Dendritic cell treated with granulocyte-macrophage colony-stimulating factor and Interleukin-4, amounts not matched to agents 40 ng/mL and 50 ng/mL, for 4 days (primary cell): ENCODE data around the gene LBHD2.

Experiments
- H3K27ac Mint-ChIP-seq: one replicate; pipeline ENCODE4 v1.8.0; 2022; ENCODE audit warnings: mild to moderate bottlenecking, mixed read lengths
- H3K27me3 Mint-ChIP-seq: one replicate; pipeline ENCODE4 v1.8.0; 2022; ENCODE audit warnings: mild to moderate bottlenecking, mixed read lengths
- H3K36me3 Mint-ChIP-seq: one replicate; pipeline ENCODE4 v1.8.0; 2022; ENCODE audit warnings: low read depth, mixed read lengths
- H3K4me1 Mint-ChIP-seq: one replicate; pipeline ENCODE4 v1.8.0; 2022; ENCODE audit warnings: low read depth, mixed read lengths
- H3K4me3 Mint-ChIP-seq: one replicate; pipeline ENCODE4 v1.8.0; 2022; ENCODE audit warnings: mild to moderate bottlenecking, moderate library complexity, mixed read lengths
- H3K9me3 Mint-ChIP-seq: one replicate; pipeline ENCODE4 v1.8.0; 2022; ENCODE audit warnings: mixed read lengths
- intact Hi-C: fragments of 100-400 bp; cut with micrococcal nuclease; formaldehyde crosslinking; loops from one replicate; pipeline ENCODE4 v1.15.0; 2022

Gene LBHD2

DNA sequence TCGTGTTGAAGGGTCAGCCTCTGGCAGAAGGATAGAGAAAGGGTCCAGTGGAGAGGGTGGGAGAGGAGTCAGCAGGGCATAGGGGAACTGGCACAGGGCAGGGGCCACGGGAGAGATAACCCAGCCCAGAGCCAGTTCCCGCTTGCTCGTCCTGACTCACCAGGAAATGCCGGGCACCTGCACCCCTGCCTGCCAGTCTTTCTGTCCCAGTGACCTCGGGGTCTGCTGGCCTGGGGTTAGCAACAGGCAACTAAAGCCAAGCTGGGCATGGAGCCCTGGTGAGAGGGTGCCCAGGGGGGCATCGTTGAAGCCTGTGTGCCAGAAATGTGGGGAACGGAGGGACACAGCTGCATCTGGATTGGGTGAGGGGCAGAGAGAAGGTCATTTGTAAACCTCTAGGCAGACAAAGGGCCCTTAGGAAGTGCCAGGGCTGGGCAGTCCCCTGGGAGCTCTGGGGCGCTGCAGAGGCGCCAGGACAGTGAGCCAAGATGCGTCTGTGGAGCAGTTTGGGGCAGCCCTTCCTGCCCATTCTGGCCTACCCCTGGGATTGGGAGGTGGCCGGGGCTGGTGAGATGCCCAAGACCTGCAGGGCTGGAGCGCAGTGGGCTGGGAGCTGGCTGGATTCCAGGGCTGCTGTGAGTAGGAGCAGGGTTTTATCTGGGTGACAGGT is 44.8 kb downstream of the LBHD2 start:
- intact Hi-C loops = no loop called here
- peaks cover 60% of the 10 kb centered on the region for H3K4me1 Mint-ChIP-seq
- peaks cover 99% of the 10 kb centered on the region for H3K36me3 Mint-ChIP-seq
- no peaks in the 10 kb centered on the region for H3K9me3 Mint-ChIP-seq
- H3K27ac Mint-ChIP-seq = peak overlapping the region; percentile 57
- H3K4me3 Mint-ChIP-seq = no peak overlapping the region
- no peaks in the 10 kb centered on the region for H3K27me3 Mint-ChIP-seq

DNA sequence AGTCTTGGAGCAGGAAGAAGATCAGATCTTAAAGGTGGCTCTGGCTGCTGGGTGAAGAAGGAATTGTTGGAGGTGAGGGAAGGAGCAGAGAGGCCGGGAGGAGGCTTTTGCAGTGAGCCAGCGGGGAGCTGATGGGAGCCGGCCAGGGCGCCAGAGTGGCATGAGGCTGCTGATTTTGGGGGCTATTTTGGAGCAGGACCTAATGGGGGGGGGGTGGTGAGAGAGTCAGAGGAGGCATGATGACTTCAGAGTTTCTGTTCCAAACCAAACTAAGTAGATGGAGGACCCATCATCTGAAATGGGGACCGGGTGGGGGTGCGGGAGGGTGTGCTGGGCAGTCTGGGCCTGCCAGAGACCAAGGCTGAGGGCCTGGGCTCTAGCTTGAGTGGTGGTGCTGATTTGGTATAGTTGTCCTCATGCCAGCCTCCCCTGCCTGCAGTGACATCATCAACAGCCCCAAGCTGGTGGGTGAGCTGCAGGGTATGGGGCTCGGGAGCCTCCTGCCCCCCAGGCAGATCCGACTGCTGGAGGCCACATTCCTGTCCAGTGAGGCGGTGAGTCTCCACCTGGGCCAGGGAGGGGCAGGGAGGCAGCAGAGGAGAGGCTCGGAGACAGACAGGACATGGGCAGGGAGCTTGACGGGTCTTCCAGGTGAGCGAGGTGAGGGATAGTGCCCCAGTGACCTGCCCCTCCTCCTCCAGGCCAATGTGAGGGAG is 45.4 kb downstream of the LBHD2 start:
- Mint-ChIP-seq H3K4me3 (no peak overlapping the region), H3K4me1 (peaks cover 61% of the 10 kb centered on the region), H3K27ac (peak overlapping the region; percentile 9), H3K9me3 (no peaks in the 10 kb centered on the region), H3K36me3 (peaks cover 99% of the 10 kb centered on the region), H3K27me3 (no peaks in the 10 kb centered on the region)
- intact Hi-C loops = no loop called here

DNA sequence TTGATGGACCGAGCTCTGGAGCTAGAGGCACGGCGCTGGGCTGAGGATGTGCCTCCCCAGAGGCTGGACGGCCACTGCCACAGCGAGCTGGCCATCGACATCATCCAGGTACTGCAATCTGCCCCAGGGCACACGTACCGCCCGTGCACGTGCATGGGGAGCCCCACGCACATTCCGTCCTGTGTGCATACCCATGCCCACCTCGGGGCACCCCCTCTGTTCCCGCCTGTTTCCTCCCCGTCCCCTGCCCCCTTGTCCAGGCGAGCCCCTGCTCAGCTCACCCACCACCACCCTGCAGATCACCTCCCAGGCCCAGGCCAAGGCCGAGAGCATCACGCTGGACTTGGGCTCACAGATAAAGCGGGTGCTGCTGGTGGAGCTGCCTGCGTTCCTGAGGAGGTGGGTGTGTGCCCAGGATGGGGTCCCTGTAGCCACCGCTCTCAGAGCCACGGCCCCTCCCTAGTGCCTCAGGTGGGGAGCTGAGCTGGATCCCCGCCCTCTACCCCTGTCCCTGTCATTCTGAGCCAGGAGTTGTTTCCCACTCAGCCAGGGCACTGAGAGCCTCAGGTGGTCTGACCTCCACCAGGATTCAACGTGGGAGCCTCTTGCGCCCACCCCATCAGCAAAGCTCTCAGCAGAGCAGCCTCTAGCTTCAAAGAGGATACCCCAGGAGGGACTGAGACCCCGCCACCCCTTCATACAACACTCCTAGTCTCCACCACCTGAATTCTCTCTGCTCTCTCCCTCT is 46.2 kb downstream of the LBHD2 start:
- intact Hi-C loops = no loop called here
- no peak overlapping the region for H3K4me3 Mint-ChIP-seq
- peak overlapping the region; percentile 9 for H3K27ac Mint-ChIP-seq
- no peaks in the 10 kb centered on the region for H3K9me3 Mint-ChIP-seq
- H3K4me1 Mint-ChIP-seq = peaks cover 61% of the 10 kb centered on the region
- H3K27me3 Mint-ChIP-seq = no peaks in the 10 kb centered on the region
- peaks cover 99% of the 10 kb centered on the region for H3K36me3 Mint-ChIP-seq

DNA sequence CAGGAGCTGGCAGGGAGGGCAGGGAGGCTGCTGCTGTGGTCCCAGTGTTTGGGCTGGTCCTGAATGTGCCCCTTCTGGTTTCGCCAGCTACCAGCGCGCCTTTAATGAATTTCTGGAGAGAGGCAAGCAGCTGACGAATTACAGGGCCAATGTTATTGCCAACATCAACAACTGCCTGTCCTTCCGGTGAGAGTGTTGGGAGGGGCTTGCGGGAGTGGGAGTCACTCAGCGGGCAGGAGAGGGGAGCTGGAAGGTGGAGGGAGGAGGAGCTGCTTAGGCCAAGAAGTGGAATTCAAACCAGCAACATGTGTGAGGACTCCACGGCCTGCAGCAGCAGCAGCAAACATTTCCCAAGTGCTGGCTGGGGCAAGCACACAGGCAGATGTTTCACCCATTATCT is 47.0 kb downstream of the LBHD2 start:
- peaks cover 99% of the 10 kb centered on the region for H3K36me3 Mint-ChIP-seq
- H3K4me1 Mint-ChIP-seq = peaks cover 61% of the 10 kb centered on the region
- no peaks in the 10 kb centered on the region for H3K27me3 Mint-ChIP-seq
- no peak overlapping the region for H3K4me3 Mint-ChIP-seq
- intact Hi-C loops = no loop called here
- no peaks in the 10 kb centered on the region for H3K9me3 Mint-ChIP-seq
- H3K27ac Mint-ChIP-seq = no peak overlapping the region

DNA sequence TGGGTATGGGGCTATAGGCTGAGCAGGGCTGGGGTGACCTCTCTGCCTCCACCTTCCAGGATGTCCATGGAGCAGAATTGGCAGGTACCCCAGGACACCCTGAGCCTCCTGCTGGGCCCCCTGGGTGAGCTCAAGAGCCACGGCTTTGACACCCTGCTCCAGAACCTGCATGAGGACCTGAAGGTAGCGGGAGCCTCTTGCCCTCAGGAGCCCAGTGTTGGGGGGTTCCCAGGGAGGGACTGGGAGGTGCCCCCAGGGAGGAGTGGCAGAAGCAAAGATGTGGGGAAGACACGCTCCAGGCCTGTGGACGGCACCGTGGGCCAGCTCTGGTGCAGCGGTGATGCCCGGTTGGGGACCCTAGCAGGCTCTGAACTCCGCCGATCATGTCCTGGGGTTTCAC is 47.6 kb downstream of the LBHD2 start:
- H3K36me3 Mint-ChIP-seq = peaks cover 99% of the 10 kb centered on the region
- no peak overlapping the region for H3K27ac Mint-ChIP-seq
- no peaks in the 10 kb centered on the region for H3K9me3 Mint-ChIP-seq
- no peak overlapping the region for H3K4me3 Mint-ChIP-seq
- intact Hi-C loops = no loop called here
- no peaks in the 10 kb centered on the region for H3K27me3 Mint-ChIP-seq
- H3K4me1 Mint-ChIP-seq = peaks cover 61% of the 10 kb centered on the region

DNA sequence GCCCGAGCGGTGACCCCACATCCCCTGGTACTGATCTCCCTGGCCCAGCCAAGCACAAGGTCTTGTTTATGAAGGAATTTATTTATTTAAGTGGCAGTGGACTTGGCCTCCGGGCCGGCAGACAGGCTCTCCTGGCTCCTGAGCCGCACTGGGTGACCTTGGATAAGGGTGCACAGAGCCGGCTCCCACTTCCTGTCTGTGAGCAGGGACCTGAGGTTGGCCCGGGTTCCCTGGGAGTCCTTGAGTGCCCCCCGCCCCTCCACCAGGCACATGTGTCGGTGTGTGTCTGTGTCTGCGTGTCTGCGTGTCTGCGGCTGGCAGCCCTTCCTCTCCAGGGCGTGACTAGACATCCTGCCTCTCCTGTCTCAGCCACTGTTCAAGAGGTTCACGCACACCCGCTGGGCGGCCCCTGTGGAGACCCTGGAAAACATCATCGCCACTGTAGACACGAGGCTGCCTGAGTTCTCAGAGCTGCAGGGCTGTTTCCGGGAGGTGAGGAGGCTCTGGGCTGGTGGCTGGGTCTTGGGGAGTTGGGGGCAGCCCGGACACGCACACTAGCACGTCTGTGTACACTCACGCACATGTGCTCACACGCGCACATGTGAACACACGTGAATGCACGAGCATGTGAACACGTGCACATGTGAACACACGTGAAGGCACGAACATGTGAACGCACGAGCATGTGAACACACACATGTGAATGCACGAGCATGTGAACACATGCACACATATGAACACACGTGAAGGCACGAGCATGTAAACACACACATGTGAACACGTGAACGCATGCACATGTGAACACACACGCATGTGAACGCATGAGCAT is 48.6 kb downstream of the LBHD2 start:
- H3K27me3 Mint-ChIP-seq = no peaks in the 10 kb centered on the region
- H3K4me3 Mint-ChIP-seq = no peak overlapping the region
- H3K9me3 Mint-ChIP-seq = no peaks in the 10 kb centered on the region
- H3K4me1 Mint-ChIP-seq = peaks cover 66% of the 10 kb centered on the region
- intact Hi-C loops = no loop called here
- no peak overlapping the region for H3K27ac Mint-ChIP-seq
- peaks cover 96% of the 10 kb centered on the region for H3K36me3 Mint-ChIP-seq

DNA sequence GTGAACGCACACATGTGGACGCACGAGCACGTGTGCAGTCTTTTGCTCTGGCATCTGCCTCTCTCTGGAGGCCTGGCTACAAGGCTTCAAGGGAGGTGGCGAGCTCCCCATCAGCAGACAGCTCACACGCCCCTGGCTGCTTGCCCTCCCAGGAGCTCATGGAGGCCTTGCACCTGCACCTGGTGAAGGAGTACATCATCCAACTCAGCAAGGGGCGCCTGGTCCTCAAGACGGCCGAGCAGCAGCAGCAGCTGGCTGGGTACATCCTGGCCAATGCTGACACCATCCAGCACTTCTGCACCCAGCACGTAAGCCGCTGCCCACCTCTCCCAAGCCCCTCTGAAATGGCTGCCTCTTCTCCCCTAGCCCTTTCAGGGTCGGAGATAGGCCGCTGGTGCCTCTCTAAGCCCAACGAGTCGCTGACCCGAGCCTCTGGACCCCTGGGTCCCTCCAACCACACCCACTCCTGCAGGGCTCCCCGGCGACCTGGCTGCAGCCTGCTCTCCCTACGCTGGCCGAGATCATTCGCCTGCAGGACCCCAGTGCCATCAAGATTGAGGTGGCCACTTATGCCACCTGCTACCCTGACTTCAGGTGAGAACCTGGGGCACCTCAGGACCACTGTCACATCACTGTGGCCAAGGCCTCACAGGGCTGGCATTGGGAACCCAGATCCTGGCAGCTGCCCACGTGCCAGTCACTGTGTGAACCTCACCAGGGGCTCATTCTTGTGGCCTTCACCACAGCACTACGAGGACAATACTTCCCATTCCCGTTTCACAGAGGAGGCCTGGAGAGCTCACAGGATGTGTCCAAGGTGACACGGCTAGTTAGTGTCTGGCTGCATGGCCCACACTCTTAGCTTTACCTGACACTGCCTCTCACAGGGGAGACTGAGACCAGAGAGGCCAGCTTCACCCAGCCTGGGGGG is 49.5 kb downstream of the LBHD2 start:
- Mint-ChIP-seq H3K27me3 (peaks cover 1% of the 10 kb centered on the region), H3K4me3 (no peak overlapping the region), H3K9me3 (no peaks in the 10 kb centered on the region), H3K36me3 (peaks cover 87% of the 10 kb centered on the region), H3K27ac (no peak overlapping the region), H3K4me1 (peaks cover 66% of the 10 kb centered on the region)
- intact Hi-C loops = no loop called here

DNA sequence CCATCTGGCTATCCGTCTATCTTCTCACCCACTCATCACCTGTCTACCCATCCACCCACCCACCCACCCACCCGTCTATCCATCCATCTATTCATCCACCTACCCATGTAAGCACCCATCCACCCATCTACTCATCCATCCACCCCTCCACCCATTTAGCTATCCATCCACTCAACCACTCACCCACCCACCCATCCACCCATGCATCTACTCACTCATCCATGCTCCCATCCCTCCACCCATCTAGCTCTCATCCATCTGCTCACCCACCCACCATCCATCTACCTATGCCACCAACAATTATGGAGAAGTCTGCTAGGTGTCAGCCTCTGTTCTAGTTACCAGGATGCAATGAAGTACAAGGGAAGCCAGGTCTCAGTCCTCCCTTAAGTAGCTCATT is 50.4 kb downstream of the LBHD2 start:
- Mint-ChIP-seq H3K27me3 (peaks cover 6% of the 10 kb centered on the region), H3K9me3 (no peaks in the 10 kb centered on the region), H3K36me3 (peaks cover 78% of the 10 kb centered on the region), H3K4me3 (no peak overlapping the region), H3K4me1 (peaks cover 66% of the 10 kb centered on the region), H3K27ac (no peak overlapping the region)
- intact Hi-C loops = no loop called here

DNA sequence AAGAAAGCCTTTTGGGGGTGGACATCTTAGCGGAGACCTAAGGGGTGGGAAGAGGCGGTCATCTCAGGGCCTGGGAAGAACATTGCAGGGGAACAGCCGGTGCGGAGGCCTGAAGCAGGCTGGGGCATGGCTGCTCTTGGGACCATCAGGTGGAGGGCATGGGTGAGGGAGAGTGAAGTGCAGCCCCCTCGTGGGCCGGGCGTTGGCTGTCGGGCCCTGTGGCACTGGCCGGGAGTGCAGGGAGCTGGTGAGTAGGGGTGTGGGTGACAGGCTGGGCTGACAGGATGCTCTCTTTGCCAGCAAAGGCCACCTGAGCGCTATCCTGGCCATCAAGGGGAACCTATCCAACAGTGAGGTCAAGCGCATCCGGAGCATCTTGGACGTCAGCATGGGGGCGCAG is 50.9 kb downstream of the LBHD2 start:
- Mint-ChIP-seq H3K4me3 (no peak overlapping the region), H3K27me3 (peaks cover 6% of the 10 kb centered on the region), H3K9me3 (no peaks in the 10 kb centered on the region), H3K27ac (no peak overlapping the region), H3K36me3 (peaks cover 73% of the 10 kb centered on the region), H3K4me1 (peaks cover 60% of the 10 kb centered on the region)
- intact Hi-C loops = no loop called here

DNA sequence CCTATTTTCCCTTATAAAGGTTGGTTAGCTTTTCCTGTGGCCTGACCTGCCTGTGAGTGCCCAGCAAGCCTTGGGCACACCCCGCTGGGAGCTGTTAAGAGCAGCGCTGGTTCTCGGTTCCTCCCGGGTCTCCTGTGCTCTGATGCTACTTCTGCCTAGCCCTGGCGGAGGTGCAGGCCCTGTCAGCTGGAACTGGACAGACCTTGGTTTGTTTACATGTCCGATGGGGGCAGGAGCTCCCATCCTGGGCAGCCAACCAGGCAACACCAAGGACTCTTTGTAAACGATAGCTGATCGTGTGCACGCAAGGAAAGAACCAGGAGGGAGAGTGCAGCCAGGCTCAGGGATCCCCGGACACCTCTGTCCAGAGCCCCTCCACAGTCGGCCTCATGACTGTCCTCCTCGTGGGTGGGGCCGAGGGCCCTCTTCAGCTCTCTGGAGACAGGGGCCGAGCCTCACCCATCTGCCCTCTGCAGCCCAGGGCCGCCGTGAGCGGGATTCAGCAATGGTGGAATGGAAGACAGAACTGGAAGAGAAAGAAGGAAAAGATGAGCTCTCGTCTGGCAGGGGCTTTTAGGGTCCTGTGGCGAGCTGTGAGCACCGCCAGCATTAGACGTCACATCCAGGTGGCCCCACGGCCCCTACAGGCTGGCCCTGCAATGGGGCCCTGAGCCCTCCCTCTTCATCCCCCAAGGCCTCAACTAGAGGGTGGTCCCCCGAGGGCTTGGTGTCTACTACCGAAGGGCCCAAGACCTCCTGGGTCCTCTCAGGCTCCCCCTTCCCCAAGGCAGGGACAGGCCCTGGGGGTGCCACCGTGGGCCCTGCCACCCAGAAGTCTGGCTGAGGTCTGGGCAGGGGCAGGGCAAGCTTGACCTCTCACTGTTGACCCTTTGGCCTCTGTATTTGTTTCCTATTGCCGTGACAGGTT is 51.6 kb downstream of the LBHD2 start:
- H3K36me3 Mint-ChIP-seq = peaks cover 66% of the 10 kb centered on the region
- intact Hi-C loops = no loop called here

DNA sequence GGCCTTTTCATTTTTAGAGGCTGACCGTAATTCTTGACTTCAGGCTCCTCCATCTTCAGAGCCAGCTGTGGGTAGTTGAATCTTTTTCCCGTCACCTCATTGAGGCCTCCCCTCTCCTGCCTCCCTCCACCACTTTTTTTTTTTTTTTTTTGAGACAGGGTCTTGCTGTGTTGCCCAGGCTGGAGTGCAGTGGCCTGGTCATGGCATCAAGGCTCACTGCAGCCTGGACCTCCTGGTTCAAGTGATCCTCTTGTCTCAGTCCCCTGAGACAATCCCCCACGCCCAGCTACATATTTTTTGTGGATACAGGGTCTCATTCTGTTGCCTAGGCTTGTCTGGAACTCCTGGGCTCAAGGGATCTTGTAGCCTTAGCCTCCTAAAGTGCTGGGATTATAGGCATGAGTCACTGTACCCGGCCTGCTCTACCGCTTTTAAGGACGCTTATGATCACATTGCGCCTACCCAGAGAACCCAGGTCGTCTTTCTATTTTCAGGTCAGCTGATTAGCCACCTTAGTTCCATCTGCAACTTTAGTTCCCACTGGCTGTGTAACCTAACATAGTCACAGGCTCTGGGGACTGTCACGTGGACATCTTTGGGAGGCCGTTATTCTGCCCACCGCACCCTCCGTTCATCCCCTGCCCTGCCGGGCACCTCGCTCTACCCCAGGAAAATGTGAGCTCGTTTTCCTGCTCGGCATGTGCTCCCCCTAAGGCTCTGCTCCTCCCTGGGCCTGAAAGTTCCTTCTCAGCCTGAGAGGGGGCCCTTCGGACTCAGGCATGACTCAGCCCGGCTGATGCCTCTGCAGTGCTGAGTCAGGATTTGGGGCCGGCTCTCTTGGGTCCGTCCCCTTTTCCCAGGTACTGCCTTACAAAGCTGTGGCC is 52.6 kb downstream of the LBHD2 start:
- Mint-ChIP-seq H3K27ac (peak overlapping the region; percentile 10), H3K4me1 (peaks cover 70% of the 10 kb centered on the region), H3K36me3 (peaks cover 56% of the 10 kb centered on the region), H3K9me3 (no peaks in the 10 kb centered on the region), H3K4me3 (no peak overlapping the region), H3K27me3 (peaks cover 14% of the 10 kb centered on the region)
- intact Hi-C loops = no loop called here

More for the DNA sequence above, 51.6 kb downstream of the LBHD2 start:
- H3K4me1 Mint-ChIP-seq = peaks cover 64% of the 10 kb centered on the region
- no peak overlapping the region for H3K4me3 Mint-ChIP-seq
- peaks cover 6% of the 10 kb centered on the region for H3K27me3 Mint-ChIP-seq
- H3K27ac Mint-ChIP-seq = peak overlapping the region; percentile 10
- H3K9me3 Mint-ChIP-seq = no peaks in the 10 kb centered on the region
